H1 (cell line): ENCODE results near the gene RNASEH2A. TPM values are rescaled to one million over a fixed set of nuclear protein-coding genes. Genes with fewer than 3 reads are reported as not detected.
A peak's percentile ranks its signal among the peaks of the same experiment; 100 is the strongest.

ENCODE experiments used
- CTCF ChIA-PET: fragments of 300-600 bp; sonication (Branson Sonifier 250); formaldehyde crosslinking; loops from one replicate; lab custom pipeline; 2021; ENCODE audit not compliant: partially characterized antibody; lab: Charles Lee
- POLR2A ChIA-PET: fragments of 300-600 bp; sonication (Branson Sonifier 250); formaldehyde crosslinking; loops from one replicate; lab custom pipeline; 2021; ENCODE audit warnings: inconsistent platforms; ENCODE audit not compliant: partially characterized antibody; lab: Charles Lee
- DNase-seq, 2 experiments: peaks; one replicate each; pipeline versions ENCODE4 v3.0.0 to v3.0.0-alpha.2; 2010 to 2022; ENCODE audit warnings: low spot score in 2 of 2, low read depth in 1 of 2, mixed read lengths in 1 of 2
- FAIRE-seq: peaks from 2 replicates; lab custom pipeline; 2011; peaks lifted over from hg19 to GRCh38; lab: Jason Lieb, UNC
- H2AFZ ChIP-seq: 2 replicates; pipeline ENCODE4 v1.8.1; 2012; ENCODE audit warnings: low read length, inconsistent platforms
- H2AK5ac ChIP-seq: 2 replicates; pipeline ENCODE4 v1.6.1; 2013; ENCODE audit warnings: low read depth, low read length
- H2BK120ac ChIP-seq: replicated peaks from 2 replicates; pipeline ENCODE3; 2013; ENCODE audit warnings: low read depth, low read length, inconsistent platforms
- H2BK12ac ChIP-seq: 2 replicates; pipeline ENCODE4 v1.6.1; 2013; ENCODE audit warnings: low read depth, low read length
- H2BK15ac ChIP-seq: 2 replicates; pipeline ENCODE4 v1.6.1; 2013; ENCODE audit warnings: low read length
- H2BK20ac ChIP-seq: 2 replicates; pipeline ENCODE4 v1.6.1; 2013; ENCODE audit warnings: low read length
- H2BK5ac ChIP-seq: 2 replicates; pipeline ENCODE4 v1.6.1; 2013; ENCODE audit warnings: low read depth, low read length
- H3K14ac ChIP-seq: 2 replicates; pipeline ENCODE4 v1.6.1; 2013; ENCODE audit warnings: inconsistent platforms; ENCODE audit not compliant: insufficient read length
- H3K18ac ChIP-seq: 2 replicates; pipeline ENCODE4 v1.6.1; 2013; ENCODE audit warnings: low read length; ENCODE audit errors: extremely low read depth
- H3K23ac ChIP-seq: 2 replicates; pipeline ENCODE4 v1.6.1; 2013; ENCODE audit warnings: inconsistent platforms; ENCODE audit not compliant: insufficient read length
- H3K23me2 ChIP-seq: 2 replicates; pipeline ENCODE4 v1.6.1; 2013; ENCODE audit warnings: low read depth, low read length
- H3K27ac ChIP-seq: 2 replicates; pipeline ENCODE4 v1.6.1; 2011; ENCODE audit warnings: low read depth, low read length, inconsistent platforms
- H3K27me3 ChIP-seq, 4 experiments: replicated peaks in 1 of 4; 1 replicate in 1 of 4; 2 replicates in 3 of 4; pipeline versions ENCODE4 v1.6.1 to v1.8.1; 2011 to 2013; ENCODE audit warnings: low read length in 3 of 4, mild to moderate bottlenecking in 3 of 4, inconsistent platforms in 2 of 4, mixed read lengths in 2 of 4, moderate library complexity in 1 of 4; ENCODE audit not compliant: control insufficient read depth in 3 of 4, insufficient read depth in 3 of 4; ENCODE audit errors: extremely low read depth in 1 of 4
- H3K36me3 ChIP-seq, 4 experiments: 2 replicates each; pipeline versions ENCODE4 v1.6.1 to v1.8.1; 2011 to 2013; ENCODE audit warnings: mild to moderate bottlenecking in 4 of 4, low read length in 3 of 4, moderate library complexity in 2 of 4, control low read depth in 1 of 4, inconsistent platforms in 1 of 4; ENCODE audit not compliant: insufficient read depth in 4 of 4, control insufficient read depth in 2 of 4
- H3K4ac ChIP-seq: replicated peaks from 2 replicates; pipeline ENCODE3; 2013; ENCODE audit warnings: low read length, low read depth, mixed read lengths, inconsistent platforms; ENCODE audit not compliant: insufficient read length
- H3K4me1 ChIP-seq, 4 experiments: replicated peaks in 1 of 4; 1 replicate in 1 of 4; 2 replicates in 3 of 4; pipeline versions ENCODE4 v1.6.1 to v1.8.1; 2011 to 2013; ENCODE audit warnings: low read length in 3 of 4, inconsistent platforms in 2 of 4, mixed read lengths in 1 of 4; ENCODE audit not compliant: insufficient read depth in 4 of 4, control insufficient read depth in 3 of 4
- H3K4me2 ChIP-seq, 2 experiments: 2 replicates each; pipeline versions ENCODE4 v1.6.1 to v1.8.1; 2011 to 2013; ENCODE audit warnings: low read depth in 2 of 2, low read length in 2 of 2, control low read depth in 1 of 2, inconsistent platforms in 1 of 2, mild to moderate bottlenecking in 1 of 2; ENCODE audit not compliant: insufficient read depth in 1 of 2
- H3K4me3 ChIP-seq, 4 experiments: fragments of 200-600, 300-600 bp in 1 of 4; sonication (generic), shearing (Covaris generic), sonication (Bioruptor Twin) in 1 of 4; 2 replicates each; pipeline versions ENCODE4 v1.5.1 to v1.8.1; 2011 to 2016; ENCODE audit warnings: low read length in 4 of 4, low read depth in 3 of 4, control low read depth in 2 of 4, inconsistent platforms in 2 of 4, mild to moderate bottlenecking in 2 of 4, mixed read lengths in 1 of 4, moderate library complexity in 1 of 4; ENCODE audit not compliant: insufficient read depth in 2 of 4; ENCODE audit errors: extremely low read depth in 1 of 4
- H3K56ac ChIP-seq: replicated peaks from 2 replicates; pipeline ENCODE3; 2013; ENCODE audit warnings: low read depth, mild to moderate bottlenecking, mixed read lengths, low read length, inconsistent platforms; ENCODE audit not compliant: insufficient read length
- H3K79me1 ChIP-seq: 2 replicates; pipeline ENCODE4 v1.6.1; 2013; ENCODE audit warnings: low read depth, low read length, control low read depth
- H3K79me2 ChIP-seq, 2 experiments: 2 replicates each; pipeline versions ENCODE4 v1.6.1 to v1.8.1; 2012 to 2013; ENCODE audit warnings: low read length in 2 of 2, mild to moderate bottlenecking in 2 of 2, inconsistent platforms in 1 of 2; ENCODE audit not compliant: insufficient read depth in 2 of 2, control insufficient read depth in 1 of 2
- H3K9ac ChIP-seq, 4 experiments: replicated peaks in 1 of 4; 1 replicate in 1 of 4; 2 replicates in 3 of 4; pipeline versions ENCODE4 v1.6.1 to v1.8.1; 2011 to 2013; ENCODE audit warnings: low read depth in 3 of 4, low read length in 3 of 4, control low read depth in 2 of 4, mild to moderate bottlenecking in 2 of 4, moderate library complexity in 2 of 4, inconsistent platforms in 1 of 4; ENCODE audit errors: extremely low read depth in 1 of 4
- H3K9me3 ChIP-seq, 2 experiments: 2 replicates each; pipeline versions ENCODE4 v1.6.1 to v1.8.1; 2012 to 2013; ENCODE audit warnings: mild to moderate bottlenecking in 2 of 2, moderate library complexity in 2 of 2, control low read depth in 1 of 2, inconsistent platforms in 1 of 2, low read depth in 1 of 2, low read length in 1 of 2, mixed read lengths in 1 of 2; ENCODE audit not compliant: insufficient read depth in 2 of 2
- H4K20me1 ChIP-seq, 2 experiments: replicated peaks in 1 of 2; 2 replicates each; pipeline versions ENCODE3 to v1.8.1; 2011 to 2013; ENCODE audit warnings: inconsistent platforms in 2 of 2, low read length in 2 of 2, mild to moderate bottlenecking in 1 of 2; ENCODE audit not compliant: insufficient read depth in 2 of 2, control insufficient read depth in 1 of 2
- H4K5ac ChIP-seq: 2 replicates; pipeline ENCODE4 v1.6.1; 2013; ENCODE audit warnings: low read length, low read depth, mixed read lengths, inconsistent platforms; ENCODE audit not compliant: insufficient read length
- H4K8ac ChIP-seq: 2 replicates; pipeline ENCODE4 v1.8.0; 2013; ENCODE audit warnings: mild to moderate bottlenecking, moderate library complexity, low read length, inconsistent platforms; ENCODE audit not compliant: insufficient read depth; ENCODE audit errors: extremely low read depth
- H4K91ac ChIP-seq: replicated peaks from 2 replicates; pipeline ENCODE3; 2013; ENCODE audit warnings: low read length, mixed read lengths, inconsistent platforms; ENCODE audit not compliant: insufficient read length
- CREB1 ChIP-seq: IDR thresholded peaks from 2 replicates; pipeline ENCODE4 v1.6.1; 2012; ENCODE audit warnings: inconsistent platforms
- JUND ChIP-seq: IDR thresholded peaks from 2 replicates; pipeline ENCODE4 v1.6.1; 2011; ENCODE audit warnings: mild to moderate bottlenecking, improper control_type of control experiment, low read length
- KDM4A ChIP-seq: IDR thresholded peaks from one replicate; pipeline ENCODE4 v1.7.1; 2012; ENCODE audit warnings: low read depth, mild to moderate bottlenecking, moderate library complexity, low read length, inconsistent platforms; ENCODE audit not compliant: severe bottlenecking
- NRF1 ChIP-seq: IDR thresholded peaks from 2 replicates; pipeline ENCODE4 v1.6.1; 2011; ENCODE audit warnings: mild to moderate bottlenecking, low read depth, low read length, improper control_type of control experiment
- PHF8 ChIP-seq: fragments of 200-600 bp; sonication (generic); conservative IDR thresholded peaks from 2 replicates; pipeline ENCODE4 v1.7.1; 2012; ENCODE audit warnings: low read depth, mild to moderate bottlenecking, inconsistent platforms, low read length, moderate library complexity
- POLR2A ChIP-seq, 2 experiments: IDR thresholded peaks; 1 replicate in 1 of 2; 2 replicates in 1 of 2; pipeline ENCODE4 v1.6.1; 2011; ENCODE audit warnings: low read depth in 2 of 2, low read length in 2 of 2, mild to moderate bottlenecking in 2 of 2; ENCODE audit errors: control extremely low read depth in 1 of 2
- RBBP5 ChIP-seq: IDR thresholded peaks from 2 replicates; pipeline ENCODE4 v1.7.1; 2012; ENCODE audit warnings: low read depth, mild to moderate bottlenecking, inconsistent platforms, low read length, moderate library complexity, borderline replicate concordance
- RFX5 ChIP-seq: IDR thresholded peaks from 2 replicates; pipeline ENCODE4 v1.6.1; 2011; ENCODE audit warnings: low read depth, low read length, improper control_type of control experiment, borderline replicate concordance
- SP1 ChIP-seq: IDR thresholded peaks from 2 replicates; pipeline ENCODE4 v1.6.1; 2011; ENCODE audit warnings: low read depth, low read length
- TAF1 ChIP-seq: IDR thresholded peaks from 2 replicates; pipeline ENCODE4 v1.6.1; 2011; ENCODE audit warnings: mild to moderate bottlenecking, low read depth, low read length
- TBP ChIP-seq: IDR thresholded peaks from 2 replicates; pipeline ENCODE4 v1.6.1; 2011; ENCODE audit warnings: low read depth, low read length, improper control_type of control experiment
- WGBS, 2 experiments: shearing (Covaris generic) in 1 of 2; methylation state at CpG; one replicate each; pipeline versions ENCODE4 v1.1.6 to v1.1.7; 2013 to 2015; ENCODE audit warnings: low lambda C conversion rate in 2 of 2, mixed read lengths in 2 of 2, inconsistent platforms in 1 of 2, low coverage in 1 of 2, missing lambda C conversion rate in 1 of 2; ENCODE audit not compliant: insufficient replicate concordance in 2 of 2, insufficient coverage in 1 of 2, insufficient read length in 1 of 2; ENCODE audit errors: extremely low coverage in 1 of 2, missing lambda C conversion rate in 1 of 2; 5-methylcytosine and 5-hydroxymethylcytosine counted together
- polyA plus RNA-seq, 7 experiments: library from polyadenylated mRNA; depleted of rRNA in 3 of 7; stranded (reverse) in 5 of 7; unstranded in 2 of 7; fragments of >200 nt in 5 of 7; fragments of 200-250 nt in 2 of 7; gene quantifications; 1 replicate in 5 of 7; 2 replicates in 1 of 7; 4 replicates in 1 of 7; pipeline versions ENCODE4 v1.2.1 to v1.2.3, GENCODE V29; 2011 to 2013; ENCODE audit warnings: missing spikeins in 2 of 7, mixed read lengths in 2 of 7
- total RNA-seq: library from RNA; stranded (reverse); fragmentation: NEBNext Ultra II Directional; extraction: Animal tissue kit (Norgen Biotek cat#: 25700); gene quantifications from 2 replicates; pipeline ENCODE4 v1.2.1, GENCODE V29; 2021
- TF ChIP-seq, protein P1 (sequence below): IDR thresholded peaks from 2 replicates; pipeline ENCODE4 v1.6.1; 2012; ENCODE audit warnings: inconsistent platforms
- TF ChIP-seq, protein P2 (sequence below): IDR thresholded peaks from 2 replicates; pipeline ENCODE4 v1.6.1; 2012; ENCODE audit warnings: inconsistent platforms

Gene RNASEH2A
- total and polyA plus RNA-seq, 2 of the 8 experiments (the other 6 are each of a cell fraction or from before 2014, with no cell fraction given): 67.5 to 120 TPM

DNA sequence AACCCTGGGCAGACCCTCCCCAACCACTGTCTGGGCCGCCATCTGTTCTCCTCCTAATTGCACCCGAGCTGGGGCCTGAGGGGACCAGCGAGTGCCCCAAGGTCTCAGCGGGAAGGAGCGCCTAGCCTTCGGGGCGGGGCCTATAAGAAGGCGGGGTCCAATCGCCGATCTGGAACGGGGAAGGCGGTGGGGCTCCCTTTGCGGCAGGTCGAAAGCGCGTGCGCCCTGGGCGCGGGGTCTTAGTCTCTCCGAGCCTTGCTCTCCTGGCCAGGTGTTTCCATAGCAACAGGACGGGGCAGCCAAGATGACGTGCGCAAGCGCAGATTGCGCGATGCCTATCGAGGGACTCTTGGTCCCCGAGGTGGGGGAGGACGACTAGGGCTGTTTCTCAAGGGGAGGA lies 34.7 kb downstream of the RNASEH2A start:
- Histone ChIP-seq H3K27me3 (no peaks in the 10 kb centered on the region; a peak in 1 of 7 replicates), H2BK12ac (no peak overlapping the region), H2AK5ac (no peak overlapping the region), H3K9ac (peak overlapping the region in 2 of 4 experiments; percentile 31 to 33; a peak in 3 of 7 replicates), H2BK15ac (no peak overlapping the region), H4K20me1 (peaks cover 8 to 21% of the 10 kb centered on the region in 2 experiments), H3K4ac (no peak overlapping the region), H2BK20ac (no peak overlapping the region), H3K18ac (no peak overlapping the region), H3K79me1 (peaks cover 11% of the 10 kb centered on the region), H3K79me2 (peaks cover 0 to 9% of the 10 kb centered on the region in 2 experiments; a peak in 2 of 4 replicates), H3K4me3 (peak overlapping the region; percentile 27 to 68 (median 48); a peak in 7 of 8 replicates), H4K91ac (no peak overlapping the region), H3K27ac (0 out of 2 replicates have a peak overlapping the region, but pooled peaks have one; percentile 32), H3K23ac (no peak overlapping the region), H2BK120ac (no peak overlapping the region), H4K8ac (no peak overlapping the region), H4K5ac (no peak overlapping the region), H2BK5ac (no peak overlapping the region), H3K14ac (no peak overlapping the region), H2AFZ (no peak overlapping the region), H3K4me1 (peaks cover 6 to 29% (median 10%) of the 10 kb centered on the region in 4 experiments), H3K56ac (no peak overlapping the region), H3K36me3 (peaks cover 0 to 3% (median 0%) of the 10 kb centered on the region in 4 experiments; a peak in 1 of 8 replicates), H3K23me2 (peaks cover 15% of the 10 kb centered on the region), H3K9me3 (no peaks in the 10 kb centered on the region), H3K4me2 (peak overlapping the region; percentile 70 to 75)
- ChIA-PET CTCF (interaction anchor here (0.9 to 1.4 kb wide), 2 partner anchors 13 to 16 kb away, joined by 3 to 4 read pairs; no protein-coding TSS in a partner anchor), POLR2A (interaction anchor here (1.1 kb wide), 1 partner anchor 41 kb away, joined by 3 read pairs; no protein-coding TSS in a partner anchor)
- WGBS, 2 experiments: 3% methylated on average over 29 of the region's 29 CpGs; no CpG with 5 or more reads in 1 of the 2 experiments
- FAIRE-seq: no peak
- peak; percentile 94 to 96 for DNase-seq
- TF ChIP-seq, protein P1, sequence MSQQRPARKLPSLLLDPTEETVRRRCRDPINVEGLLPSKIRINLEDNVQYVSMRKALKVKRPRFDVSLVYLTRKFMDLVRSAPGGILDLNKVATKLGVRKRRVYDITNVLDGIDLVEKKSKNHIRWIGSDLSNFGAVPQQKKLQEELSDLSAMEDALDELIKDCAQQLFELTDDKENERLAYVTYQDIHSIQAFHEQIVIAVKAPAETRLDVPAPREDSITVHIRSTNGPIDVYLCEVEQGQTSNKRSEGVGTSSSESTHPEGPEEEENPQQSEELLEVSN: peak; percentile 31; the same call in 1 of the 2 replicates
- TF ChIP-seq TAF1 (0 out of 2 replicates have a peak, but pooled peaks have one; percentile 15), CREB1 (peak; percentile 71; the same call in 1 of the 2 replicates), RFX5 (0 out of 2 replicates have a peak, but pooled peaks have one; percentile 2), PHF8 (no peak), JUND (no peak), KDM4A (no peak), NRF1 (peak; percentile 81), SP1 (no peak), TBP (peak; percentile 28; the same call in 1 of the 2 replicates), RBBP5 (no peak), POLR2A (IDR thresholded peaks at IDR 0.05; ENCODE audit: control extremely low read depth in 1 of 2, low read depth in 2 of 2, low read length in 2 of 2) (peak in 1 of 2 experiments; percentile 45; a peak in 1 of 3 replicates)
- TF ChIP-seq, protein P2, sequence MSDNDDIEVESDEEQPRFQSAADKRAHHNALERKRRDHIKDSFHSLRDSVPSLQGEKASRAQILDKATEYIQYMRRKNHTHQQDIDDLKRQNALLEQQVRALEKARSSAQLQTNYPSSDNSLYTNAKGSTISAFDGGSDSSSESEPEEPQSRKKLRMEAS: peak; percentile 62
